Measurements from ENCODE around the gene GLT8D1. TPM values are rescaled to one million over a fixed set of nuclear protein-coding genes. Genes with fewer than 3 reads are reported as not detected.

The GLT8D1 gene, protein sequence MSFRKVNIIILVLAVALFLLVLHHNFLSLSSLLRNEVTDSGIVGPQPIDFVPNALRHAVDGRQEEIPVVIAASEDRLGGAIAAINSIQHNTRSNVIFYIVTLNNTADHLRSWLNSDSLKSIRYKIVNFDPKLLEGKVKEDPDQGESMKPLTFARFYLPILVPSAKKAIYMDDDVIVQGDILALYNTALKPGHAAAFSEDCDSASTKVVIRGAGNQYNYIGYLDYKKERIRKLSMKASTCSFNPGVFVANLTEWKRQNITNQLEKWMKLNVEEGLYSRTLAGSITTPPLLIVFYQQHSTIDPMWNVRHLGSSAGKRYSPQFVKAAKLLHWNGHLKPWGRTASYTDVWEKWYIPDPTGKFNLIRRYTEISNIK
- total RNA-seq (10 to 100 TPM; 12.0 to 20.5 (median 19.8) TPM), polyA plus RNA-seq (10 to 100 TPM; 16.6 to 40.1 (median 22.2) TPM)
- long read RNA-seq, donor 1, transcript GLT8D1-201 (10 exons, 1,849 nt) = major isoform, 5 of 12 reads
- long read RNA-seq, donor 1, partial matches to known transcripts = 0 of 12 reads
- long read RNA-seq, donor 1, other reads (novel, unspliced or antisense) = 7 of 12 reads
- long read RNA-seq, donor 2, transcript GLT8D1-201 (10 exons, 1,849 nt) = major isoform, 11 of 36 reads
- long read RNA-seq, donor 2, partial matches to known transcripts = 3 of 36 reads
- long read RNA-seq, donor 2, other reads (novel, unspliced or antisense) = 22 of 36 reads

DNA sequence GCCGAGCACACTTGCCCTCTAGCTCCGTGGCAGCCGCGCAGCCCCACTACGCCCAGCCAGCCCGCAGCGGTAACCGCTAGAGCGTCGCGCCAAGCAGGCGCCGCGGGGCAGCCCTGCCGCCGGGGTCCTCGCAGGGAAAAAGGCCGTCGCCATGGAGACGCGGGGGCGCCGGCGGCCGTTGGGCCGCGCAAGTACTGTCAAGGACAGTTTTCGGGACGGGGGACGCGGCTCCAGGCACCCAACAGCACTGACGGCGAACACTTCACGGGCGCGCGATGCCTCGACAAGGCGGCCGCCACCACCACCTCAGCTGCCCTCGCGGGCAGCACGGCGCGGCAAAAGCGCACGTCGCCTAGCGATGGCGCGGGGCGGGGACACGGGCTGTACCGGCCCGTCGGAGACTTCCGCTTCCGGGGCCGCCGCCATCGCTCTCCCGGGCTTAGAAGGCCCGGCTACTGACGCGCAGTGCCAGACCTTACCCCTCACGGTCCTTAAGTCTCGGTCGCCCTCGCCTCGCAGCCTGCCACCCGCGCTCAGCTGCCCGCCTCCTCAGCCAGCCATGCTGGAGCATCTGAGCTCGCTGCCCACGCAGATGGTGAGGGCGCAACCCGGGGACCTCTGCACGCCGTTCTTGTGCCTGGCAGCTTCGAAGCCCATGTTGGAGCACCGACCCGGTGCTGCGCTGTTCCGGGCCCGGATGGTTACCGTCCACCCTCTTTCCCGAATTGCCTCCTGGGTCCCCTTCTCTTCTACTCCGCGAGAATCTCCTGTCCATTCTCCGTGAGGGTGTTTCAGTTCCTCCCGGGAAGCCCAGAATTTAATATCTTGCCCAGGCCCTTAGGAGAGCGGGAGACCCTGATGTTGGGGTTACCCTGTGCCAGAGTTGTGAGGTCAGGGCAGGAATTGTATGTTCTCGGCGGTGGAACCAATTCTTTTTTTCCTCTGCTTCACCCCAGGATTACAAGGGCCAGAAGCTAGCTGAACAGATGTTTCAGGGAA, at the start of gene GLT8D1, which contains the start of gene SPCS1:
GLT8D1 (minus strand) TSS at position 104 of the 999 bp plus-strand sequence. CDS start 5,331 bp downstream, outside the sequence.
SPCS1 (plus strand) TSS at position 419 of the 999 bp plus-strand sequence; CDS start at position 560, 141 bp downstream.
- intact Hi-C loops (cut with DNase I) = loop anchor here (2.0 kb wide), 2 partner anchors 19 to 21 kb away; partner anchors contain the start of genes GNL3 (in 1 of the 2) and PBRM1 (in 1 of the 2)
- TF ChIP-seq, protein P1, sequence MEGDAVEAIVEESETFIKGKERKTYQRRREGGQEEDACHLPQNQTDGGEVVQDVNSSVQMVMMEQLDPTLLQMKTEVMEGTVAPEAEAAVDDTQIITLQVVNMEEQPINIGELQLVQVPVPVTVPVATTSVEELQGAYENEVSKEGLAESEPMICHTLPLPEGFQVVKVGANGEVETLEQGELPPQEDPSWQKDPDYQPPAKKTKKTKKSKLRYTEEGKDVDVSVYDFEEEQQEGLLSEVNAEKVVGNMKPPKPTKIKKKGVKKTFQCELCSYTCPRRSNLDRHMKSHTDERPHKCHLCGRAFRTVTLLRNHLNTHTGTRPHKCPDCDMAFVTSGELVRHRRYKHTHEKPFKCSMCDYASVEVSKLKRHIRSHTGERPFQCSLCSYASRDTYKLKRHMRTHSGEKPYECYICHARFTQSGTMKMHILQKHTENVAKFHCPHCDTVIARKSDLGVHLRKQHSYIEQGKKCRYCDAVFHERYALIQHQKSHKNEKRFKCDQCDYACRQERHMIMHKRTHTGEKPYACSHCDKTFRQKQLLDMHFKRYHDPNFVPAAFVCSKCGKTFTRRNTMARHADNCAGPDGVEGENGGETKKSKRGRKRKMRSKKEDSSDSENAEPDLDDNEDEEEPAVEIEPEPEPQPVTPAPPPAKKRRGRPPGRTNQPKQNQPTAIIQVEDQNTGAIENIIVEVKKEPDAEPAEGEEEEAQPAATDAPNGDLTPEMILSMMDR (IDR thresholded peaks at IDR 0.05) = no peak
- peak; percentile 94 to 95 (median 95) for ATAC-seq
- 0 to 1% (median 0%) methylated on average over 70 to 94 of the region's 94 CpGs for WGBS, 3 donors
- peak within 1 kb of the TSS; percentile 83 for H3K27ac ChIP-seq
- peak; percentile 90 to 94 for DNase-seq
- peaks cover 0 to 29% of the 10 kb centered on the region in 2 donors for H3K36me3 ChIP-seq (ENCODE audit: insufficient read depth in 1 of 2, low read depth in 1 of 2)
- peaks cover 25% of the 10 kb centered on the region for H3K4me1 ChIP-seq
- H3K27me3 ChIP-seq (ENCODE audit: insufficient read depth in 3 of 3, low read length in 2 of 3) = no peaks in the 10 kb centered on the region
- peak within 1 kb of the TSS; percentile 90 for H3K4me3 ChIP-seq
- H3K9me3 ChIP-seq = no peaks in the 10 kb centered on the region

DNA sequence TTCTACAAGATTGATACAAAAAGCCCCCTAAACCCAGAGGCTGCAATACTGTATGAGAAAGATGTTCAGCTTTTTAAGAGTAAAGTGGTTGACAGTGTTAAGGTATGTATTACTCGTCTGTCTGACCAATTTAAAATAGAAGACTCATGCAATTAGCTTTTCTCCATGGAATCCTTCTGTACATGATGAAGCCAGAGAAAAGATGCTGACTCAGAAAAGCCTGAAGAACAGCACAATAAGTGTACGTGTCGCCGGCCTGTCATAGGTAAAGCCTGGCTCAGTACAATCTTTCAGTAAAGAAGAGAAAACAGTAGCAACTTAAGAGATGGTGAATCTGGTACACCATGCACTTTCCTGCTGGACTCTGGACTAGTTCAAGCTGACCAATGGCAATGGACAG, 48.8 kb upstream of the GLT8D1 start:
- ATAC-seq = no peak
- Histone ChIP-seq H3K4me3 (no peak overlapping the region), H3K9me3 (no peaks in the 10 kb centered on the region), H3K27ac (no peak overlapping the region), H3K36me3 (ENCODE audit: insufficient read depth in 1 of 2, low read depth in 1 of 2) (peaks cover 4 to 85% of the 10 kb centered on the region in 2 donors), H3K27me3 (ENCODE audit: insufficient read depth in 3 of 3, low read length in 2 of 3) (no peaks in the 10 kb centered on the region), H3K4me1 (no peaks in the 10 kb centered on the region)
- TF ChIP-seq, protein P1 (IDR thresholded peaks at IDR 0.05) = no peak
- 91 to 94% (median 94%) methylated on average over 4 of the region's 4 CpGs for WGBS, 3 donors
- no peak for DNase-seq
- intact Hi-C loops (cut with DNase I) = no loop called here

DNA sequence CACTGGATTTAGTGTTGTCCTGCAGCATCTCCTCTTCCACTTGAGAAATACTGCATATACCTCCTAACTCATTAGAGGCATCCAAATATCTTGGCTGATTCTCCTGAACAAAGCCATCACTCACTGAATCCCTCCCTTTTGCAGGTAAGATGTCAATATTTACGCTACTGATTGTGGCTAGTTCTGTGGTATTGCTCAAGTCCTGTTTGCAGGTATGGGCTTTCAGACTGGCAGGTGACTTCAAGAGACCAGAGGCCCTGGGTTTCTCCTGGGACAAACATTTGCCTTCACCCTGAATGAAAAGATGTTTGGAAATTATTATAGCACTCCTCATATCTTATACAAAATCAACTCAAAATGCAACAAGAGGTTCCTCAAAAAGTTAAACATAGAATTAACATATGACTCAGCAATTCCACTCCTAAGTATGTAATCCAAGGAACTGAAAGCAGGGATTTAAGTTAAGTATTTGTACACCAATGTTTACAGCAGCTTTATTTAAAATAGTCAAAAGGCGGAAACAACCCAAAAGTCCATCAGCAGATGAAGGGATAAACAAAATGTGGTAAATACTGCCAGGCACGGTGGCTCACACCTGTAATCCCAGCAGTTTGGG, 46.6 kb upstream of the GLT8D1 start:
- 96 to 100% (median 99%) methylated on average over 3 of the region's 3 CpGs for WGBS, 3 donors

More for the DNA sequence above, 46.6 kb upstream of the GLT8D1 start:
- DNase-seq (no peak), ATAC-seq (no peak)
- H3K4me1 ChIP-seq = no peaks in the 10 kb centered on the region
- H3K4me3 ChIP-seq = no peak overlapping the region
- H3K9me3 ChIP-seq = no peaks in the 10 kb centered on the region
- H3K27me3 ChIP-seq (ENCODE audit: insufficient read depth in 3 of 3, low read length in 2 of 3) = no peaks in the 10 kb centered on the region
- peaks cover 4 to 86% of the 10 kb centered on the region in 2 donors for H3K36me3 ChIP-seq (ENCODE audit: insufficient read depth in 1 of 2, low read depth in 1 of 2)
- no peak overlapping the region for H3K27ac ChIP-seq
- TF ChIP-seq, protein P1 (IDR thresholded peaks at IDR 0.05) = no peak
- intact Hi-C loops (cut with DNase I) = no loop called here
